ENCODE measurements around the gene HSP90AA1. TPM values are rescaled to one million over a fixed set of nuclear protein-coding genes. Genes with fewer than 3 reads are reported as not detected.

Gene HSP90AA1
- total RNA-seq, 6 experiments from 2014 or later = 616 to 859 (median 665) TPM

DNA sequence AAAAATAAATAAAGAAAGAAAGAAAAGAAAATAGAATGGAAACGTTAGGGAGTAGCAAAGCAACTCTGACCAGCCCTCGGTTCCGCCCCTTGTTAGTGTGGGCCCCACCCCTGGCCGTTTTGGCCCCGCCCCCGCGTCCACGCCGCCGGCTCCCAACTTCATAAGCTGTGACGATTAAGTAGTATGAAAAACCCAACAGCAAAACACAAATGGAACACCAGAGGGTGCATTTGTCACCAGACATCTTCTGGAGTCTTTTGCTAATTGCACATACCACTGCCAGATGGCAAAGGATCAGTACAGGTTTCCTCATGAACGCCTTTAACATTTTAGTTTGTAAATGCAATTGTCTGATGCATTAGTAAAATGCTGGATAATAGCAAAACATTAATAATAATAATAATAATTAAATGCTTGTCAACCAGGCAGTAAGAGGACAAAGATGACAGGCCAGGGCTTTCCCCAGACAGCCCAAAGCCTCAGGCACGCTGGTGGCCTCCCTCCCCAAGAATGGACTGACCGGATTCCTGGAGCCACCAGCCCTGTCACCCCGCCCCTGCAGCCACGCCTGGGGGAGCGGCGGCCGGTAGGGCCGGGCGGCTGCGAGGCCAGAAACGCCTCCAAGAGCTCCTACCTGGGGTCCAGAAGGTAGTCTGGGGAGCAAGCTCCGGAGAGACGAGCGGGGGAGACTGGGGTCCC lies 23.6 kb downstream of the HSP90AA1 start:
- Mint-ChIP-seq H3K27me3 (ENCODE audit: insufficient read depth) (peaks cover 5% of the 10 kb centered on the region), H3K9me3 (no peaks in the 10 kb centered on the region), H3K4me1 (ENCODE audit: low read depth) (peaks cover 1% of the 10 kb centered on the region; the same call in 1 of the 2 replicates), H3K36me3 (ENCODE audit: low read depth) (no peaks in the 10 kb centered on the region), H3K27ac (no peak overlapping the region), H3K4me3 (no peak overlapping the region)
- peak; percentile 75 for DNase-seq
- TF ChIP-seq, protein P1, sequence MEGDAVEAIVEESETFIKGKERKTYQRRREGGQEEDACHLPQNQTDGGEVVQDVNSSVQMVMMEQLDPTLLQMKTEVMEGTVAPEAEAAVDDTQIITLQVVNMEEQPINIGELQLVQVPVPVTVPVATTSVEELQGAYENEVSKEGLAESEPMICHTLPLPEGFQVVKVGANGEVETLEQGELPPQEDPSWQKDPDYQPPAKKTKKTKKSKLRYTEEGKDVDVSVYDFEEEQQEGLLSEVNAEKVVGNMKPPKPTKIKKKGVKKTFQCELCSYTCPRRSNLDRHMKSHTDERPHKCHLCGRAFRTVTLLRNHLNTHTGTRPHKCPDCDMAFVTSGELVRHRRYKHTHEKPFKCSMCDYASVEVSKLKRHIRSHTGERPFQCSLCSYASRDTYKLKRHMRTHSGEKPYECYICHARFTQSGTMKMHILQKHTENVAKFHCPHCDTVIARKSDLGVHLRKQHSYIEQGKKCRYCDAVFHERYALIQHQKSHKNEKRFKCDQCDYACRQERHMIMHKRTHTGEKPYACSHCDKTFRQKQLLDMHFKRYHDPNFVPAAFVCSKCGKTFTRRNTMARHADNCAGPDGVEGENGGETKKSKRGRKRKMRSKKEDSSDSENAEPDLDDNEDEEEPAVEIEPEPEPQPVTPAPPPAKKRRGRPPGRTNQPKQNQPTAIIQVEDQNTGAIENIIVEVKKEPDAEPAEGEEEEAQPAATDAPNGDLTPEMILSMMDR (IDR thresholded peaks at IDR 0.05) = peak; percentile 80

DNA sequence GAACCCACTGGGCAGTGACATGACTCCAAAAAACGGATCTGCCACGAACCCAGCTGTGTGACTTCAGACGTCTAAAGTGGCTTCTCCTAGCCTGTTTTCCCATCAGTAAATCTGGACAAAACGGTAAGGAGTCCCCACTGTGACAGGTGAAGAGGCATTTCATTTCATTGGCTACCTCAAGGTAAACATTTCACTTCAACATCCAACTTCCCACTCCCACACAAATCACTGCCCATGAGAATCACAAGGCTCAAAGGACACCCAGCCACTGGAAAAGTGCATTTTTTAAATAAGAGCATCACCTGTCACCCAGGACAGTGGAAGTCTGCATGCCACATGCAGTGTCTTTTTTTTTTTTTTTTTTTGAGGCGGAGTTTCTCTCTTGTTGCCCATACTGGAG lies 27.9 kb downstream of the HSP90AA1 start:
- TF ChIP-seq, protein P1 (IDR thresholded peaks at IDR 0.05) = no peak
- H3K4me1 Mint-ChIP-seq (ENCODE audit: low read depth) = peaks cover 30% of the 10 kb centered on the region
- H3K27ac Mint-ChIP-seq = no peak overlapping the region
- DNase-seq = no peak
- peaks cover 10% of the 10 kb centered on the region for H3K27me3 Mint-ChIP-seq (ENCODE audit: insufficient read depth)
- H3K36me3 Mint-ChIP-seq (ENCODE audit: low read depth) = peaks cover 25% of the 10 kb centered on the region
- peaks cover 3% of the 10 kb centered on the region; the same call in 1 of the 2 replicates for H3K9me3 Mint-ChIP-seq
- no peak overlapping the region for H3K4me3 Mint-ChIP-seq

DNA sequence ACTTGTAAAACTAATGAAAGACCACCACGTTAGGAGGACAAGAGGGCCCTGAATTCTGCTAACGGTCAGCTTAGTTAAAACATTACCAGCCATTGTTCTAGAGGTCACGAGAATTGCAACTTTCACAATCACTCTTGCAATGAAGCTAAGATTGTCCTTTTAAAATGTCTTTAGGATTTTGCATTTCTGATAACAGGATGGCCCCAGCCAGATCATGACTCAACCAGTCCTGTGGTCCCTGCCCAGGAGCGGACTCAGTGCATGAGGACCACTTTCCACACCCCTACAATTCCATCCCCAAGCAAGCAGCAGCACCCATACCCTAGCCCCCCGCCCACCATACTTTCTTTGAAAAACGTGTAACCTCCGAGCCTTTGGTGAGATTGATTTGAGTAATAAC lies 28.7 kb downstream of the HSP90AA1 start:
- H3K27me3 Mint-ChIP-seq (ENCODE audit: insufficient read depth) = peaks cover 10% of the 10 kb centered on the region
- peaks cover 25% of the 10 kb centered on the region for H3K36me3 Mint-ChIP-seq (ENCODE audit: low read depth)
- H3K4me3 Mint-ChIP-seq = no peak overlapping the region
- peaks cover 3% of the 10 kb centered on the region; the same call in 1 of the 2 replicates for H3K9me3 Mint-ChIP-seq
- peaks cover 30% of the 10 kb centered on the region for H3K4me1 Mint-ChIP-seq (ENCODE audit: low read depth)
- TF ChIP-seq, protein P1 (IDR thresholded peaks at IDR 0.05) = no peak
- no peak overlapping the region; the same call in 1 of the 2 replicates for H3K27ac Mint-ChIP-seq
- no peak for DNase-seq

DNA sequence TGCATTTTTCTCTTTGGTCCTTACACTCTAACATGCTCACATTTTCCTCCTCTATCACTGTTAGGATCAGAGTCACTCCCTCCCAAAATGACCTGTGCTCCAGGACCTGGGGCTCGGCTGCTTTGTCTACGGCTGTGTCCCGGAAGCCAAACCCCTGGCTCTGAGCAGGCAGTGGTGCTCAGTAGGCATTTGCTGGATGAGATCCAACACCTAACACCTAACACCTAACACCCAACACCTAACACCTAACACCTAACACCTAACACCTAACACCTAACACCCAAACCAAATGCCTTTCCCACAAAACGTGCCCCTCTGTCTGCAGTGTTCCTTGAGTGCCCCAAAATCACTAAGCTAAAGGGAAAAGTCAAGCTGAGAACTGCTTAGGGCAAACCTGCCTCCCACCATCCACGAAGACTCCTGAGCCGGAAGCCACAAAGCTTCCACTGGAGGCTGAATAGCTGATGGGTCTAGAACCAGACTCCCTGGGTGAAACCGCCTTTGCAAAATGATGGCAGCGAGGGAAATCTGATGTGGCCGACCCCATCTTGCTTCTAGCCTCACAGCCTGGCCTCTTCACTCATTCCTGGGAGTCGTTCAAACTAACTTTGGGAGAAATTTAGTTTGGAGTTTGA lies 29.2 kb downstream of the HSP90AA1 start:
- Mint-ChIP-seq H3K27ac (no peak overlapping the region), H3K4me3 (no peak overlapping the region), H3K36me3 (ENCODE audit: low read depth) (peaks cover 29% of the 10 kb centered on the region), H3K9me3 (peaks cover 3% of the 10 kb centered on the region; the same call in 1 of the 2 replicates), H3K4me1 (ENCODE audit: low read depth) (peaks cover 30% of the 10 kb centered on the region), H3K27me3 (ENCODE audit: insufficient read depth) (peaks cover 10% of the 10 kb centered on the region)
- no peak for DNase-seq
- TF ChIP-seq, protein P1 (IDR thresholded peaks at IDR 0.05) = no peak

DNA sequence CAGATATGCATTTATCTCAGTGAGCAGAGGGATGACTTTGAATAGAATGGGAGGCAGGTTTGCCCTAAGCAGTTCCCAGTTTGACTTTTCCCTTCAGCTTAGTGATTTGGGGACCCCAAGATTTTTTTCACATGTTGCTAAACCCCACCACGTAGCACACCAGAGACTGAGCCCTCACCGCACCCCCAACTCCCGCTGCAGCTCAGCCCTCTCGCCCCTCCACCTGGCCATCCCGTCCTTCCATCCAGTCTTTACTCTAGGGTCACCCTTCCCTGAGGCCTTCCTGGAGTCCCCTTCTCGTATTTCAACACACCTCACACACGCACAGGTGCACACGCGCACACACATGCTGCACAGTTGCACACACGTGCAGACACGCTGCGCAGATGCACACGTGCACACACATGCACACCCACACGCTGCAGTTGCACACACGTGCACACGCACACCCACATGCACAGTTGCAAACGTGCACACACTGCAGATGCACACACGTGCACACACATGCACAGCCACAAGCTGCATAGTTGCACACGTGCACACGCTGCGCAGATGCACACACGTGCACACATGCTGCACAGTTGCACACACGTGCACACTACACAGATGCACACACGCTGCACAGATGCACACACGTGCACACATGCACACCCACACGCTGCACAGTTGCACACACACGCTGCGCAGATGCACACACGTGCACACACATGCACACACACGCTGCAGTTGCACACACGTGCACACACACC lies 30.0 kb downstream of the HSP90AA1 start:
- peaks cover 10% of the 10 kb centered on the region for H3K27me3 Mint-ChIP-seq (ENCODE audit: insufficient read depth)
- peaks cover 3% of the 10 kb centered on the region; the same call in 1 of the 2 replicates for H3K9me3 Mint-ChIP-seq
- TF ChIP-seq, protein P1 (IDR thresholded peaks at IDR 0.05) = no peak
- no peak overlapping the region for H3K27ac Mint-ChIP-seq
- H3K36me3 Mint-ChIP-seq (ENCODE audit: low read depth) = peaks cover 35% of the 10 kb centered on the region
- no peak for DNase-seq
- peaks cover 30% of the 10 kb centered on the region for H3K4me1 Mint-ChIP-seq (ENCODE audit: low read depth)
- H3K4me3 Mint-ChIP-seq = no peak overlapping the region
